Loucy (cell line): ENCODE measurements around the gene ADCY7.

Experiments used
- H2AFZ ChIP-seq: fragments of 200-600 bp; sonication (generic); 2 replicates; pipeline ENCODE4 v1.6.0; 2016; ENCODE audit warnings: antibody characterized with exemption, mild to moderate bottlenecking, low read length, moderate library complexity
- H3F3A ChIP-seq: fragments of 200-600 bp; 2 replicates; pipeline ENCODE4 v1.6.0; 2016; ENCODE audit warnings: antibody characterized with exemption, low read depth, mild to moderate bottlenecking
- H3K27me3 ChIP-seq: fragments of 200-600 bp; sonication (generic); 2 replicates; pipeline ENCODE4 v1.6.1; 2014; ENCODE audit warnings: low read length, mild to moderate bottlenecking; ENCODE audit not compliant: insufficient read depth, poor library complexity, severe bottlenecking
- H3K36me3 ChIP-seq: fragments of 200-600 bp; sonication (generic); 2 replicates; pipeline ENCODE4 v1.6.1; 2016; ENCODE audit warnings: low read length; ENCODE audit not compliant: insufficient read depth
- H3K4me1 ChIP-seq: fragments of 200-600 bp; sonication (generic); 2 replicates; pipeline ENCODE4 v1.5.1; 2014; ENCODE audit warnings: low read length, mild to moderate bottlenecking; ENCODE audit not compliant: insufficient read depth, poor library complexity, severe bottlenecking
- H3K4me2 ChIP-seq: fragments of 200-600 bp; sonication (generic); 2 replicates; pipeline ENCODE4 v1.6.0; 2014; ENCODE audit warnings: antibody characterized with exemption, low read length, low read depth, mild to moderate bottlenecking; ENCODE audit not compliant: poor library complexity, severe bottlenecking
- H3K4me3 ChIP-seq: fragments of 200-600 bp; sonication (generic); 2 replicates; pipeline ENCODE4 v1.5.1; 2014; ENCODE audit warnings: low read length, mild to moderate bottlenecking, mixed read lengths; ENCODE audit not compliant: poor library complexity, severe bottlenecking
- H3K79me2 ChIP-seq: fragments of 200-600 bp; sonication (generic); 2 replicates; pipeline ENCODE4 v1.6.1; 2014; ENCODE audit warnings: low read length; ENCODE audit not compliant: insufficient read depth
- H3K9ac ChIP-seq: fragments of 200-600 bp; sonication (generic); 2 replicates; pipeline ENCODE4 v1.6.0; 2014; ENCODE audit warnings: mild to moderate bottlenecking, low read depth, low read length, moderate library complexity; ENCODE audit not compliant: poor library complexity, severe bottlenecking
- H3K9me2 ChIP-seq: fragments of 200-600 bp; sonication (generic); replicated peaks from 2 replicates; pipeline ENCODE4 v1.6.1; 2016; ENCODE audit warnings: low read depth, low read length, mixed read lengths
- H3K9me3 ChIP-seq: fragments of 200-600 bp; sonication (generic); 2 replicates; pipeline ENCODE4 v1.6.1; 2014; ENCODE audit warnings: mild to moderate bottlenecking, antibody characterized with exemption, low read length, low read depth; ENCODE audit not compliant: insufficient read depth
- H4K20me1 ChIP-seq: fragments of 200-600 bp; sonication (generic); 2 replicates; pipeline ENCODE4 v1.6.0; 2014; ENCODE audit warnings: antibody characterized with exemption, low read length, mild to moderate bottlenecking; ENCODE audit not compliant: insufficient read depth, poor library complexity, severe bottlenecking
- CTCF ChIP-seq: fragments of 200-600 bp; sonication (generic); conservative IDR thresholded peaks from 2 replicates; pipeline ENCODE4 v1.5.1; 2014; ENCODE audit warnings: mild to moderate bottlenecking, antibody characterized with exemption, low read length
- EZH2phosphoT487 ChIP-seq: fragments of 200-600 bp; IDR thresholded peaks from 2 replicates; pipeline ENCODE4 v1.6.1; 2018; ENCODE audit warnings: antibody characterized with exemption, mild to moderate bottlenecking, moderate library complexity, borderline replicate concordance

ADCY7 gene

GRCh38 chr16:50309527-50310307 lies 43.4 kb downstream of the ADCY7 start:
- no peaks in the 10 kb centered on the region for H3K9me2 ChIP-seq
- H3K9me3 ChIP-seq = no peaks in the 10 kb centered on the region
- H3K79me2 ChIP-seq = no peaks in the 10 kb centered on the region
- no peaks in the 10 kb centered on the region for H4K20me1 ChIP-seq
- H3K4me1 ChIP-seq = no peaks in the 10 kb centered on the region
- H3K9ac ChIP-seq = peak overlapping the region; percentile 14
- H2AFZ ChIP-seq = no peak overlapping the region
- H3K27me3 ChIP-seq = no peaks in the 10 kb centered on the region
- no peak overlapping the region for H3K4me2 ChIP-seq
- no peak overlapping the region for H3K4me3 ChIP-seq
- H3K36me3 ChIP-seq = peaks cover 54% of the 10 kb centered on the region; the same call in 1 of the 2 replicates
- no peaks in the 10 kb centered on the region for H3F3A ChIP-seq
- TF ChIP-seq EZH2phosphoT487 = no peak
- no peak for TF ChIP-seq CTCF

- H3K9me2 ChIP-seq = no peaks in the 10 kb centered on the region
- no peak for TF ChIP-seq EZH2phosphoT487
- TF ChIP-seq CTCF = no peak
- H3K36me3 ChIP-seq = peaks cover 54% of the 10 kb centered on the region; the same call in 1 of the 2 replicates
- no peaks in the 10 kb centered on the region for H3K4me1 ChIP-seq
- no peak overlapping the region for H3K4me2 ChIP-seq
- H3F3A ChIP-seq = no peaks in the 10 kb centered on the region
- H3K4me3 ChIP-seq = no peak overlapping the region
- H3K79me2 ChIP-seq = no peaks in the 10 kb centered on the region
- H3K9ac ChIP-seq = peak overlapping the region; percentile 14
- no peaks in the 10 kb centered on the region for H3K27me3 ChIP-seq
- no peaks in the 10 kb centered on the region for H4K20me1 ChIP-seq
- no peak overlapping the region for H2AFZ ChIP-seq
- no peaks in the 10 kb centered on the region for H3K9me3 ChIP-seq
Observed at GRCh38 chr16:50310308-50311133, 44.2 kb downstream of the ADCY7 start.

GRCh38 chr16:50311134-50311528 lies 44.8 kb downstream of the ADCY7 start:
- Histone ChIP-seq H3K9ac (no peak overlapping the region), H3K9me2 (no peaks in the 10 kb centered on the region), H3K4me1 (no peaks in the 10 kb centered on the region), H3K9me3 (no peaks in the 10 kb centered on the region), H2AFZ (no peak overlapping the region), H3F3A (no peaks in the 10 kb centered on the region), H3K4me2 (no peak overlapping the region), H3K79me2 (no peaks in the 10 kb centered on the region), H3K4me3 (no peak overlapping the region), H3K36me3 (peaks cover 58% of the 10 kb centered on the region; the same call in 1 of the 2 replicates), H3K27me3 (no peaks in the 10 kb centered on the region), H4K20me1 (no peaks in the 10 kb centered on the region)
- TF ChIP-seq EZH2phosphoT487 (no peak), CTCF (no peak)
